Epithelial cell of prostate (primary cell): ENCODE results near the gene USH1C.

Experiments
- DNase-seq: peaks from one replicate; pipeline ENCODE4 v3.0.0-alpha.2; 2011; ENCODE audit warnings: low read depth, low spot score
- H3K27ac ChIP-seq: fragments of 450-650 bp; 2 replicates; pipeline ENCODE4 v1.5.1; 2017; ENCODE audit warnings: mild to moderate bottlenecking

The USH1C gene

GRCh38 chr11:17479284-17480214 is 64.7 kb downstream of the USH1C start:
- no peak for DNase-seq
- no peak overlapping the region for H3K27ac ChIP-seq

- no peak overlapping the region for H3K27ac ChIP-seq
- DNase-seq, result no peak
Measured at GRCh38 chr11:17478070-17478469, 66.1 kb downstream of the USH1C start.

GRCh38 chr11:17477361-17477760 is 66.9 kb downstream of the USH1C start:
- DNase-seq, result no peak
- H3K27ac ChIP-seq, result no peak overlapping the region

DNA sequence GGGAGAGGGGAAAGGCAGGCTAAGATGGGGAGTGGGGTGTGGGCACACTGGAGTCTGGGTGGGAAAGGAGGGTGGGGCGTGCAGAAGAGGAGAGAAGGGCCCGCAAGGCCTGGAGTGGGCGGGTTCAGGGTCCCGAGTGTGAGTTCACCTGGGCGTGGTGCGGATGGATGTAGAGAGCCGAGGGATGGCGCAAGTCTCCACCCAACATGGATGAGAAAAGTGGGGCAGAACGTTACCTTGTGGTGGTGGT is 67.2 kb downstream of the USH1C start:
- no peak for DNase-seq
- H3K27ac ChIP-seq, result no peak overlapping the region

DNA sequence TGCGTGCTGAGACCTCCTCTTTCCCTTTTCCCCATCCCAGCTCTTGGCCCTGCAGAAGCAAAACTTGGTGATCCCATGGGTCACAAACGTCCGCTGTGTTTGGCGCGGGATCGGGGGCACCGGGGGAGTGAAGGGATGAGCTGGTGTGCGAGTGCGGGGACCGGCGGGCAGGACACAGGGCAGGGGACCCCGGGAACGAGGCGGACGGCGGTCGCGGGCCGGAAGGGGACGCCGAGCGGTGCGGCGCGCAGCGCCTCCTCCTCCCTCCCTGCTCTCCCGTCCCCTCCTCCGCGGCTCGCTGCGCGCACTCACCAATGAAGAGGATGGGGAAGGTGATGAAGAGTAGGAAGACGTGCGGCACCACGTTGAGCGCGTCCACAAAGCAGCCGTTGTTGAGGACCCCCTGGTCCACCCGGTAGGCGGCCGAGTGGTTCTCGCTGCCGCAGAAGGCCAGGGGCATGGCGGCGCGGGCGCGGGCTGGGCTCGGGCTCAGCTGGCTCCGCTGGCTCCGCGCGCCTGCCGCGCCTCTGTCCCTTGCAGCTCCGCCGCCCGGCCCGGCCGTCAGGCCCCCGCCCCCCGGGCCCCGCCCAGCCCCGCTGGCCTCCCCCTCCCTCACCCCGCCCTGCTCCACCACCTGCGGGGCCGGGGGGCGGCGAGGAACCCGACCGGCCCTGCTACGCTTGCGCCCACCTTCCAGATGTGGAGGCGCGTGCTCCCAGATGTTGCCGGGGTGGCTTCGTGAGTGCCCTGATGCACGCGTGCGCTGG is 67.7 kb downstream of the USH1C start, which contains the start of gene ABCC8:
TSS of gene ABCC8 (minus strand) at position 529 of the 767 bp plus-strand sequence. CDS start at position 460, 69 bp downstream.
- no peak within 1 kb of the TSS for H3K27ac ChIP-seq
- DNase-seq, result no peak

GRCh38 chr11:17475666-17476316 is 68.4 kb downstream of the USH1C start:
- DNase-seq, result no peak
- H3K27ac ChIP-seq, result no peak overlapping the region

DNA sequence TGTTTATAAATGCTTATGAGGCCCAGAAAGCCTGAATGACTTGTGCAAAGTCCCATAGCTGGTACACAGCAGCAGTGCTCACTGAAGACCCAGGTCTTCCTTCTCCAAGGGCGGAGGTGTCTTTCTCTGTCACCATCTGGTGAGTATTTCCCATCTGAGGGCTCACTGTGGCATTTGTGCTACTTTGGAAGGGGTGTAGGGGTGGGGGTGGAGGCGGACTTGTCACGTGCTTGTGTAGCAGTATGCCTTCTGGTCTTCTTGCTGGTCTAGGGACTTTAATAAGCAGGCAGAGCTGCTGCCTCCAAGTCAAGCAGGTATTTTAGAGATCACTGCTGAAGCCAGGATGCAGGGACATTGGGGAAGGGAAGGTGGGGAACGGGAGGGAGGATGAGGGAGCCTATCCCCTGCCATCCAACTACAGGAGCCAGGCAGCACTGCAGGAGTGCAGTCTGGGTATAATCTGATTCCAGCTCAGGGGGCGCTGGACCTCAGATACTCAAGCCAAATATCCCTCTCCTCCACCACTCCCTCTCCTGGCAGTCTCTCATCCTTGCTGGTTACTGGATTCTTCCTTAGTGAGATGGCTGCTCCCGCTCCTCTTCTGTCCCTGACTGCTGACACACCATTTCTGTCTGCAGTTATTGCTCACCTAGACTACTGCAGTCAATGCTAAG is 71.0 kb downstream of the USH1C start:
- no peak for DNase-seq

DNA sequence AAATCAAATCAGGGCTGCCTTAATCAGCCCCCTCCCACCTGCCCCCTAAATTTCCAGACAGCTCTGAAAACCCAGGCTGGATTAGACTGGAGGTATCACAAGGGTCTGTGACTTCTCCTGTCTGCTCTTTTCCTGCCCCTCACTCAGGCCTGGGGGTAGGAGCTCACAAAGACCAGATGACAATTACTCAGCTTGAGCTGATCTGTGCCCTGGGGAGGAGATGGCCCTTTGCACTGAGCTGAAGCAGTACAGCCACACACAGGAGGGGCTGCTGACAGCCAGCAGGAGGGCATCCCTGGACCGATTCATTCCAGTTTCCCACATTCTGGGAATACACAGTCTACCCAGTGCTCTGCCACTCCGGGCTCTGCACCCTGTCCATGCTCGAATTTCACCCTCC is 71.7 kb downstream of the USH1C start:
- DNase-seq, result no peak
- no peak overlapping the region for H3K27ac ChIP-seq

More for the DNA sequence above, 71.0 kb downstream of the USH1C start:
- no peak overlapping the region for H3K27ac ChIP-seq

DNA sequence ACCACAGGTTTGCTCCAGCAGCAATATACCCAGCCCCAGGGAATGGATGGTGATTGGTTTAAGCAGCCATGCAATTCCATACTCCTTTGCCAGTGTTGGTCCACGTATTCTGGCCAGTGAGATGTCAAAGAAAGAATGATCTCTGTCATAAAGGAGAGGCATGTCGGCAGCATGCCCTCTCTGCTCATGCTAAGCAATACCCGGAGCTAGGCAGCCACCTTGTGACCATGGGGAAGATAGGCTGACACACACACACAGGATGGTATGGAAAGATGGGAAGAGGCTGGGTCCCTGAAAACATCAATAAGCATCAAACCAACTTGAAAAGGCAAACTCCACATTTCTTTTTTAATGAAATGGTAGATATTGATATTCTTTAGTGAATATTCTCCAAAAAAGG is 72.7 kb downstream of the USH1C start:
- no peak for DNase-seq
- no peak overlapping the region for H3K27ac ChIP-seq

- DNase-seq, result no peak
- H3K27ac ChIP-seq, result no peak overlapping the region
Measured at GRCh38 chr11:17469998-17470397, 74.2 kb downstream of the USH1C start.

DNA sequence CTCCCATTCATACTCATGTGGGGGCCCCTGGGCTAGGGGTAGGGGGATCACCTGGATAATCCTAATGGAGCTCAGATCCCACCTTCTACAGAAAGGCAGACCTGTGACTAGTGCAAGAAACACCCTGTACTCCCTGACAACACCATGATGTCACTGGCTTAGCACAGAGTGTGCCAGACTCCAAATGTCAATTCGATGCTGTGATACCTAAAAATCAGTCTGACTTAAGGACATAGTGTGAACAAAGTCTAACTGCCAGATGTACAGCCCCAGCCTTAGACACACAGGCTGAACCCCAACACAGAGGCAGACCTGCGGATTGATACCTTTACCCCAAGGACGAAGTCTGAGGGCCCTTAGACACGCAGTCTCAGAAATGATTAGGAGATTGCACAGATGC is 76.1 kb downstream of the USH1C start:
- DNase-seq, result no peak
- no peak overlapping the region for H3K27ac ChIP-seq

DNA sequence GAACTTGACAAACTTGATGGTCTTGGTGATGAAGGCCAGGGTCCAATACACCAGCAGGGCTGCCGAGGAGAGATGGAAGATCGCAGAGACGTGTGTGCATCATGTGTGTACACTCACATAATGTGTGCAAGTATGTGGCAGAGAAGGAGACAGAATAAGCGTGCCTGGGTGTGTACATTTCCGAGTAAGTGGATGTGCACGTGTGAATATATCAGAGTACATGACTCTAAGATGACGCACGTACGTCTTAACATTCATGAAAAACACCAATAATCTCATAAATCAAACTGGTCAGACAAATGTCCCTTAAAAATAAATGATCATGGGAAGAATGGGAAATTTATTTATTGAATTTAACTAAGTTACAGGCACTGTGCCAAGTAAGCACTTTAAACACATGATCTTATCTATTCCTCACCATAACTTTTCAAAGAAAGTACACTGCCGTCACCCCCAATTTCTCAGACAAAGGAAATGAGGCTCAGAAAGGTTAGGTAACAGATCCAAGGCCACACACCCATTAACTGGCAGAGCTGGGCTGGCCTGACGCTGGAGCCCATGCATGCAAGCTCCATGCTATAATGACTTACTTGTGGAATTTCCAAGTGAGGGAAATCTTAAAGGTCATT is 80.6 kb downstream of the USH1C start:
- no peak overlapping the region for H3K27ac ChIP-seq
- DNase-seq, result no peak

- no peak for DNase-seq
- no peak overlapping the region for H3K27ac ChIP-seq
Measured at GRCh38 chr11:17462940-17463339, 81.3 kb downstream of the USH1C start.

DNA sequence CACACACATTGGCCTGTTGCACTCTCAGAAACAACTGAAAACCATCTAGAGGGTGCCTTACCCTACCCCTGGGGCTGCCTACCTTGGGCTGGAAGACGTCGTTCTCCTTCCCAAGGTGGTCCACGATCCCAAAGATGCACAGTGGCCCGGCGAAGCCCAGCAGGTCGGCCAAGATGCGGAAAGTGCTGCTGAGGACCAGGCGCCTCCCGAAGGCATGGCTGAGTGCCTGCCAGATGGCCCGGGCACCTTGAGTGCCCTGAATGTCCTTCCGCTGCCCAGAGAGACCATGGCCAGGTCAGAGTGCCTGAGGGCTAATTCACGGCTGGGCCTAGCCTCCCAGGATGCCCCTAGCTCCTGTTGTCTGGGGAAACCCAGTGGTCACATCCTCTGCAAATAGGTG is 83.8 kb downstream of the USH1C start:
- DNase-seq, result no peak
- no peak overlapping the region for H3K27ac ChIP-seq

DNA sequence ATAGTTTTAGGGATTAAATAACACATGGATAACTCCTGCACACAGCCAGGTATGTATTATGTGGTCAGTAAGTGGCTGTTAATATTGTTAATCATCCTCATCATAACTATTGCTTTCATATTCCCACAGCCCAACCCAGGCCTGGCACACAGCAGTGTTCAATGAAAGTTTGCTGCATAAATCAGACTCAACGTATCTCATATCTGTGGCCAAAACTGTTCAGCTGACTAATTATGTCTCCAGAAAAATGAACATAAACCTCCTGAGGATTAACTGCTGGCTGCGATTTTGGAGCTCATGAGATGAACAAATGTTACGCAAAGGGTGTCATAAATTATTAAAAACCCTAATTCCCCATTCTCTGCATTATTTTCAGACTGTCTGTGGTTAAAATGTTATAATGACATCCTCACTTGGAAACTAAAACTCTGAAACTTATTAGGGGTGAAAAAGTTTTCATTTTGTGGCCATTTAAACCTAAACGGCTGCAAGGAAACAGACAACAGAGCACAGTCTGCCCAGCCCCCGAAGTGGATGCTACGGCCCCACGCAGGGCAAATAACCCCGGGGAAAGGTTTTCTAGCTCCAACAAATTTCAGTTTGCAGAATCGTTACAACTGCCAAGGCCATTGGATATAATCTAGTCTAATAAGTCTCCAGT is 84.8 kb downstream of the USH1C start:
- no peak overlapping the region for H3K27ac ChIP-seq
- DNase-seq, result no peak

DNA sequence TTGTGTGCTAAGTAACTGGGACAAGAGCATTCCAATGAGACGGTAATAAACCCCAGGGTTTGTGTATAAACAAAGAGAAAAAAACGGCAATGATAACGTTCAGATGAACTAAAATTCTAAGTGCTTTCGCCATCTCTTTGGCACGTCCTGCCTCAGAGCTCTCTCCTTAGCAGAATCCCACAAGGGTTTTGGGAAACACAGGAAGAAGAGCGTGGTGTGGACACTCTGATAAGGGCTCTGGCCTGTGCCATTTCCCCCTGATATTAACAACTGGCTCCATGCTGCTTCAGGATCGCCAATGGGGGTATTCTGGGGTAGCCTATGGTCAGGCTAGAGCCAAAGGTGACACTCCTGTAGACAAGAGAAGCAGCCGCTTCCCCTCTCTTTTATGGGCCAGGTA is 85.9 kb downstream of the USH1C start:
- no peak for DNase-seq

DNA sequence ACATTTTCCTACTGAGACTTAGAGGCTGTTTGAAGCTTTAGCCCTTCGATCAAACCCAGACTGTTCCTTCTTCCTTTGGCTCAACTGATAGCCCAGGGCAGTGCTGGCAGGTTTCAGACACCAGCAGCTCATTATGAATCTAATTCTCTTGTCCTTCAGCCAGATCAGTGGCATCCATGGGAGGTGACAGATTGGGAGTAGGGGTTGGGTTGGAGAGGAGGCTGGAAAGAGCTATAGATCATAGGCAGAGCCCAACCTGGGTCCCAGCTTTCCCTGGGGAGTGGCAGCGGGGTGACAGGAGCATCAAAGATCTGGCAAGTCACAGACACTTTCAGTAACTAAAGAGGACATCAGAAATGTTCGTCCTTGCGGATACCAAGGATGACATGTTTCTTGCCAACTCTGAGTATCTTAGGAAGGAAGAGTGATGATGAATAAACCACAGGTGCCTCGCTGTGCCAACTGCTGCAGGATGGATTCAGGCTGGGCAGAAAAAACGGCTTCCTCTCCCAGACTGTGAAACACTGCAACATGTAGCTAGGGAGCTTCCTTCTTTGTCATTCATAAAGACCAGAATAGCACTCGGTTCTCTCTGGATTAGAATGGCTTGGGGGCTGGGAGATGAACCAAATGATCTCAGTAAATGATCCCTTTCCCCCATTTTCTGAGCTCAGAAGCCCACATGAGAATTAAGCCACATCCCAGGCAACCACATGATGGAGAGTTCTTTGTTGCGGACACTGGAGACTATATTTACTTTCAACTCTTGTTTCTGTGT is 86.6 kb downstream of the USH1C start:
- DNase-seq, result no peak

More for the DNA sequence above, 85.9 kb downstream of the USH1C start:
- H3K27ac ChIP-seq, result no peak overlapping the region

DNA sequence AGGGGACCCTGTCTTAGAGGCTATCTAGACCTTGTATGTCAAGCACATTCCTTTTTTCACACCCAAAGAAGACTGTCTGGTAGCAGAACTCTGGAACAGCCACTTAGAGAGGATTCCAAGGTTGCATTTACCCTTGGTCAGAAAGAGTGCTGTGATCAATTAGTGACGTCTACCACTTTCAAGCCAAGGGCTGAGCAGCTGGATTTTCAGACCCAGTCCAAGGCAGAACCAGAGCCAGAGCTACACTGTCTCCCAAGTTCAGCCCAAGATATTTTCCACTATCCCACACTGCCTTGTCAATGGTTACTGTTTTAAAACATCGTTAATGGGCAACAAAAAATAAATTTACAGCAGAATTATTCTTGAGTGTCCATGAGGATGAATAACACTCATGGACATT is 91.5 kb downstream of the USH1C start:
- H3K27ac ChIP-seq, result no peak overlapping the region
- no peak for DNase-seq

More for the DNA sequence above, 86.6 kb downstream of the USH1C start:
- no peak overlapping the region for H3K27ac ChIP-seq

DNA sequence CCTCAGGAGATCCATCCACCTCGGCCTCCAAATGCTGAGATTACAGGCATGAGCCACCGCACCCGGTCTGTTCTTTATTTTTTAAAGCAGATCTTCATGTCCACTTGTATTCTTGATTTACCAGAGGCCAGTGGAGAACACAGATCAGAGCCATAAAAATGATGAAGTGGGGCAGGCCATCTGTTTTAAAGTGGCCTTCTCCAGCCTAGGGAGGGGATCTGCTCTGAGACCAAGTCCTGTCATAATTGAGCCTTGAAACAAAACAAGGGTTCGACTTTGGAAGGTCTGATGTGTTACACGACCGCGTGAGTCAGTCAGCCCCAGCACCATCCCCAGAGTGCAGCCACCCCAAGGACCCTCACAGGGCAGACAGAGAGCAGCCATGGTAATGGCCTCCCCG is 95.1 kb downstream of the USH1C start:
- H3K27ac ChIP-seq, result no peak overlapping the region
- DNase-seq, result no peak
